HG02938 (cell line): ENCODE measurements around the gene CCDC24.

ENCODE experiments used
- ATAC-seq: cut with Tn5 transposase; IDR thresholded peaks from one replicate; pipeline ENCODE4 v1.9.1; 2021; ENCODE audit warnings: mild to moderate bottlenecking, moderate library complexity; ENCODE audit not compliant: unreplicated experiment

The CCDC24 gene

DNA sequence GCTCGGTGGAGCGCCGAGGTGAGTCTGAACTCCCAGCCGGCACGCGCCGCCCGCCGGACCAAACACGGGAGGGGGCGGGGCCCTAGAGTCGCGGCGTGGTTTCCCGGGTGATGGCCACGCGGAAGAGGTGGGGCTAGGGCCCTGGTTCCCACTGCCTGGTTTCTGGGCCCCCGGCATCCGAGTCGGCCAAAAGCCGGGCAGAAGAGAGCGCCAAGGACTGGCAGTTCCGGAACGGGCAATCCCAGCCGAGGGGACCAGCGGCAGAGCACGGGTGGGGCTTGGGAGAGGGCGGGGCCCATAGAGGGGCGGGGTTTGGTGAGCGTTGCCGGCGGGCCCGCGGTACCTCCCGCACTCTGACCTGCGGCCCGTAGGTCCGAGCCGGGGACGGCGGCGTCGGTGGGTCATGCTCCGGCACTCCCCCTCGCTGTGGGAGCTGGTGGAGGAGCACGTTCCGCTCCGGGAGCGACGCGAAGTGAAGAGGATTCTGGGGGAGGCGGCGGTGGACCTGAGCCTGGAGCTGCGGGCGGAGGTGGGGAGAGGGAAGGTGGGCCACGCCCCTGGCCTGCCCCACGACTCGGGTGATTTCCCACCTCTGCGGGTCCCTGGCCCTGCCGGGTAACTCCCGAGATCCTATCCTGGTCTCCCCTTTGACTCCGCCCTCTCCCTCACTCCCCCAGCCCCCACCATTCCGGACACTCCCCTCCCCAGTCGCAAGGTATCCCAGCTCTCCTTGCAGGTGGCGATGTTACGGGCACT, at the start of gene CCDC24:
CCDC24 (plus strand) TSS at position 124 of the 756 bp plus-strand sequence; CDS start at position 404, 280 bp downstream.
- ATAC-seq: peak; percentile 72

GRCh38 chr1:43942411-43942810, 49.0 kb upstream of the CCDC24 start:
- no peak for ATAC-seq

- ATAC-seq: no peak
These were observed 46.5 kb upstream of the CCDC24 start for GRCh38 chr1:43944860-43945259.

- no peak for ATAC-seq
These were observed 45.6 kb upstream of the CCDC24 start for GRCh38 chr1:43945674-43946235.

GRCh38 chr1:43946236-43947060, 45.0 kb upstream of the CCDC24 start, which contains the start of gene IPO13:
IPO13 (plus strand) TSS chr1:43946950; CDS start chr1:43947601, 651 bp downstream.
- ATAC-seq: peak; percentile 84

GRCh38 chr1:43947061-43947873, 44.1 kb upstream of the CCDC24 start:
- no peak for ATAC-seq

GRCh38 chr1:43947874-43948437, 43.4 kb upstream of the CCDC24 start:
- no peak for ATAC-seq

GRCh38 chr1:43949678-43950077, 41.7 kb upstream of the CCDC24 start:
- no peak for ATAC-seq

DNA sequence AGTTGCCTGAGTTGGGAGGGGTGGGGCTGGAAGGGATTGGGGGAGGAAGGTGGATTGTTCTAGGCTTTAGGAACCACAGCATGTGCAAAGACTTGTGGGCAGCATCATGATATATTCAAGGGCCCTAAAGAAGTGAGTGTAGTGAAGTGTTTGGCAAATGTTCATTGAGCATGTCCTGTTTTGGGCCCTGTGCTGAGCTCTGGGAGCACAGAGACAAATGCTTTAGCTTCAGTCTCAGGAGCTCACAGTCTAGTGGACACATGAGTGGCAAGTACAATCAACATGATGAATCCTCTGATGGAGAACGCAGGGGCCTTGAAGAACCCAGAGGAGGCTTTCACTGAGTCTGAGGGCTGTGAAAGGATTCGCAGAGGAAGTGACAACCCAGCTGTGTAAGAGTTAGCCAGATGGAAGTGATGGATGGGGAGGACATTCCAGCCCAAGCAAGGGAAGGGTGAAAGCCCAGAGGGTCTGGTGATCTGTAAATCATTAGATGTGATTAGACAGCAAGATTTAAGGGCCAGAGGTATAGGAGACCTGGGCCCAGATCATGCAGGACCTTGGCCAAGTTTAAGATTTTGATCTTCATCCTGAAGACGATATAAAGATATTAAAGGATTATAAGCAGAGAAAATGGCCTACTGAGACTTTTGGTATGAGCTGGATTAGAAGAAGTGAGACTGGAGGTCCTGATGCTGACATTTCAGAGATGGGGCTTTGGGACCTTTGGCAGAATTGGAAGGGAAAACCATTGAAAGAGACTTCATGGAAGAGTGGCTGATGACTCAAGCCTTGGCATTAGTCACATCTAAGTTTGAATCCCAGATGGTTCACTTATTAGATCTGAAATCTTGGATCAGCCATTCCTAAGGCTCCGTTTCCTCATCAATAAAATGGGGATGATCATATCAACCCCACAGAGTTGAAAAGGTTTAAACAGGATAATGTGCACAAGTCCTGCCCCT, 40.1 kb upstream of the CCDC24 start:
- no peak for ATAC-seq

GRCh38 chr1:43952731-43953346, 38.6 kb upstream of the CCDC24 start:
- no peak for ATAC-seq

DNA sequence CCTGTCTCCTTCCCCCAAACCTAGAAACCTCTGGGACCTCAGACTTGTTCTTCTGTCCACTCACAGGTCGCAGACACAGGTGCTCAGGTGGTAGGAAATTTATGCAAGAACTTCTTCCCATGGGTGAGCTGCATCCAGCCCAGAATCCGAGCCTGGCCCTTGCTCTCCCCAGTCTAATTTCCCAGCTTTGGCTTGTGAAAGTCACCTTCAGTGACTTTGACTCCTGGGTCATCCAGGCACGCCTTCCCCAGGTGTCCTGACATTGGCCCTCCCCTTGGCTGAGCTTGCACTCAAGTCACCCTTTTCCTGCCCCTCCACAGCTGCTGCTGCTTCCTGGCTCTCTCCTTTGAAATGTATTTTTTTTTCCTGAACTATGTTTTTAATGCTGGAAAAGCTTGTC, 38.0 kb upstream of the CCDC24 start:
- no peak for ATAC-seq

- ATAC-seq: no peak
These were observed 37.4 kb upstream of the CCDC24 start for GRCh38 chr1:43954036-43954435.

- ATAC-seq: no peak
These were observed 35.2 kb upstream of the CCDC24 start for GRCh38 chr1:43956234-43956633.

DNA sequence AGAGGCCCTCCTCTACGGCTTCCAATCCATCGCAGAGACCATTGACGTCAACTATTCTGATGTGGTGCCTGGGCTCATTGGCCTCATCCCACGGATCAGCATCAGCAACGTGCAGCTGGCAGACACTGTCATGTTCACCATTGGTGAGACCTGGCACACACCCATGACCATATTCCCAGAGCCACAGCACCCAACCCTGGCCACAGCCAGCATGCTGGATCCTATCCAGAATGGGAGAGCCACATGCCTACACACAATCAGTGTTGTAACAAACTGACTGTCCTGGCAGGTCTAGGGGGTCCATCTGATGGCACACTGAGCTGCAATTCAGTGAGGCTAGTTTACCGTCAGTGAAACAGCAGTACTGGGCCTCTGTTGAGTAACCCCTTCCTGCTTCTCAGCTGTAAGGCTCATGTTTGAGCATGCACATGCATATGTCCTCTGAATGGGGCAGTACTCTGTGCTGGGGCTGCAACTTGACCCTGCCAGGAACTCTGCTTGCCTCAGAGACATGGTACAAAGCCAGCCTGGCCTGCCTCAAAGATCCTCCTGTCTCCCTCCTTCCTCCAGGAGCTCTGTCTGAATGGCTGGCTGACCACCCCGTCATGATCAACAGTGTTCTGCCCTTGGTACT, 33.9 kb upstream of the CCDC24 start:
- ATAC-seq: no peak

DNA sequence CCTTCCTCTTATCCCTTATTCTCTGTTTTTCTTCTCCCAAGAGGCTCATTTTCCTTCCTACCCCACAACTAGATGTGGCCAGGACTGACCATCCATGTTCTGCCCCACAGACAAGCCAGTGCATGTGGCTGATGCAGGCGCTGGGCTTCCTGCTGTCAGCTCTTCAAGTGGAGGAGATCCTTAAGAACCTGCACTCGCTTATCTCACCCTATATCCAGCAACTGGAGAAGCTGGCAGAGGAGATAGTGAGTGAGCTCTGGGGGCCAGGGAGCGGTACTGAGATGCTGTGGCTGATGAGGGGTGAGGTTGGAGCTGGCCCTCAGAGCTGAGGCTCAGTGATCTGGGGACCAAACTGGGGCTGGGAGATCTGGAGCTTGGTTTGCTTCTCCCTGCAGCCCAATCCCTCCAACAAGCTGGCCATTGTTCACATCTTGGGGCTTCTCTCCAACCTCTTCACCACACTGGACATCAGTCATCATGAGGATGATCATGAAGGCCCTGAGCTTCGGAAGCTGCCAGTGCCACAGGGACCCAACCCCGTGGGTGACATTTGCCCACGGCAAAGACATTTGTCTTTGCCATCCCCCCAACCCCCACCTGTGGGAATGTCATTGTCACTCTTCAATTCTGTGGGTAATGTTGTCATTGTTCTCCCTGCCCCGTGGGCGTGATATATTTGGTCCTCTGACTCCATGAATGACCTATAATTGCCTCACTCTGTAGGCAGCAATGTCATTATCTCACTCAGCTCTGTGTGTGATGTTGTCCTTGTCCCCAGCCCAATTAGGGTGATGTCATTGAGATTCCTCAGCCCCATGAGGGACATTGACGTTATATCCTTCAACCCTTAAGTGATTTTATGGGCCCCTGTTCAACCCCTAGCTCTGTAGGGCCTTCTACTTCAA, 32.8 kb upstream of the CCDC24 start:
- no peak for ATAC-seq

GRCh38 chr1:43960798-43961197, 30.6 kb upstream of the CCDC24 start:
- no peak for ATAC-seq

- ATAC-seq: no peak
These were observed 29.7 kb upstream of the CCDC24 start for GRCh38 chr1:43961692-43962091.
